ENCODE data around the gene CORO7.

Gene CORO7

DNA sequence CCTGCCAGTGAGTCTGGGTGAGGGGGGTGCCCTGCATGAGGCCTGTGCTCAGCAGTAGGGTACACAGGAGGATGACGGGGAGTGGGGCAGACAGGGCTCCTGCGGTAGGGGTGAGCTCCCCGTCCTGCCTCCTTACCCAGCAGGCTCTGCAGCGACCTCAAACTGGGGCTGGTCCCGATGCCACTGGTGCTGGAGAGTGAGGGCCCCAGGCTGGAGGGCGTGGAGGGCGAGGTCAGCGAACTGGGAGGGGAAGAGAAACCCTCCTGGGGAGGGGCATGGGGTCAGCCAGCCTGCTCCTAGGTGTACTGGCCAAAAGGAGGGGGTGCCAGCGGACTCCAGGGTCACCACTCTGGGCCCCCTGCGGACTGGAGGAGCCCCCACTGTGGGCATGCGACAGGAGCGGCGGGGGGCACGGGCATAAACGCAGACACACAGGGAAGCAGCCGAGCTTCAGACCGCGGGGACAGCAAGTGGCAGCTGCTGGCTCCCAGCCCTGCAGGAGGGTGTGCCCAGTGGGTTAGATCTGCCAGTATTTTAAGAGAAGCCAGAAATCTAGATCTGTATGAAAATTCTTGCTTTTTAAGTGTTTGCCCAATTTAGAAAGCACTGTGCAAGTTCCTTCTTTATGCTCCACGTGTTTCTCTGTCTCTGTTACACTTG is 53.8 kb downstream of the CORO7 start:
- Histone ChIP-seq H3K4me3 (no peak overlapping the region), H3K36me3 (ENCODE audit: insufficient read depth, low read length) (no peaks in the 10 kb centered on the region), H3K27ac (no peak overlapping the region), H3K9ac (ENCODE audit: insufficient read length) (no peak overlapping the region), H3K9me3 (ENCODE audit: low read depth, low read length) (no peaks in the 10 kb centered on the region)
- TF ChIP-seq FOXP2 (optimal IDR thresholded peaks at IDR 0.05; ENCODE audit: control extremely low read depth, extremely low read length, insufficient read depth) (no peak), POLR2AphosphoS5 (IDR thresholded peaks at IDR 0.05; ENCODE audit: borderline replicate concordance, low read depth, low read length) (no peak), EZH2 (IDR thresholded peaks at IDR 0.05) (no peak)
- DNase-seq (ENCODE audit: low read depth, low spot score): no peak

DNA sequence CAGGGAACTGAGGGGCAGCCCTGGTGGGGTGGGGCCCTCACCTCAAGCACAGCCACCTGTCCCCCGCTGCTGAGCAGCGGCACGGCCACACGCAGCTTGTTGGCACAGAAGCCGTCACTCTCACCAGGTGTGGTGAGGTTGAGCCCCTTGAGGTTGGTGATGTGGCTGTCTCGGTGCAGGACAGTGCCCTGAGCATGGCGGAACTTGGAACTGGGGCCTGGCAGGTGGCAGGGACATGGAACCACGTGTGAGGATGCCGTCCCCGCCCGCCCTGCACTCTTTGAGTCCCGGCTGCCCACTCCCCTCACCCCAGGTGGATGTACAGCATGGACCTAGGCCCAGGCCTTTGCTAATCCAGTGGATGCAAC is 54.5 kb downstream of the CORO7 start:
- Histone ChIP-seq H3K36me3 (ENCODE audit: insufficient read depth, low read length) (no peaks in the 10 kb centered on the region), H3K9ac (ENCODE audit: insufficient read length) (no peak overlapping the region), H3K4me3 (no peak overlapping the region), H3K9me3 (ENCODE audit: low read depth, low read length) (no peaks in the 10 kb centered on the region), H3K27ac (no peak overlapping the region)
- no peak for TF ChIP-seq FOXP2 (optimal IDR thresholded peaks at IDR 0.05; ENCODE audit: control extremely low read depth, extremely low read length, insufficient read depth)
- no peak for TF ChIP-seq EZH2 (IDR thresholded peaks at IDR 0.05)
- TF ChIP-seq POLR2AphosphoS5 (IDR thresholded peaks at IDR 0.05; ENCODE audit: borderline replicate concordance, low read depth, low read length): no peak
- DNase-seq (ENCODE audit: low read depth, low spot score): no peak

DNA sequence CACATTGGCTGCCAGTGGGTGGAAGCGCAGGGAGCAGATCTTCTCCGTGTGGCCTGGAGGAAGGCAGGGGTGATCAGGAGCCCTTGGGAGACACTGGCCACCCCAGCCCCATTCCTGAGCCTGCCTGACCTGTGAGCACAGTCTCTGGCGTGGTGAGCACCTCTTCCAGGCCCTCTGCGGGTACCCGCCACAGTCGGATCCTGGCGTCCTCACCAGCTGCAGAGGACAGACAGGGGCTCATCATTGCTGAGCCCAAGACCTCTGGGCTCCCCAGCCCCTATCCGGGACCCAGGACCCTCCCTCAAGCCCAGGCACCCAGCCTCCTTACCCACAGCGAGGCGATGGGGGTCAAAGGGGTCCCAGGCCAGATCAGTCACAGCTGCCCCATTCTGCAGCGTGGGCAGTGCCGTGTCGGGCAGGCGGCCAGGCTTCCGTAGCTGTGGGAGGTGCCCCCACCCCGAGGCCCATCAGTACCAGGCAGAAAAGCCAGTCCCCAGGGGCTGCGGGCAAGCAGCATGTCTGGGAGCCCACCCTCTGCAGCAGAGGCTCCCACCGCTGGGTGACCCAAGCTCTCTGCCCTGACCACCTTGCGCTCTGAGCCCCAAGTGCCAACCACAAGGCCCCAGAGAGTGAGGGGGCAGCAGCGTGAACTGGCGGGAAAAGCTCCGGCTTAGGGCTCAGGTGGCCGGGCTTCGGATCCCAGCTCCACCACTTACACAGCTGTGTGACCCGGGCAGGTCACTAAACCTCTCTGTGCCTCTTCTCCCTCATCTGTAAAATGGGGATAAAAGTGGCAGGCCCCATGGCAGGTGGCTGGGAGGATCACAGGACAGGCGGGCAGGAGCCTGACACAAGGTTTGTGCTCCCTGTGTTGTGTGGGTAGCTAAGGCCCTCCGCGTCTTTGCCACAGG is 55.1 kb downstream of the CORO7 start:
- Histone ChIP-seq H3K27ac (no peak overlapping the region), H3K4me3 (no peak overlapping the region), H3K9ac (ENCODE audit: insufficient read length) (no peak overlapping the region), H3K9me3 (ENCODE audit: low read depth, low read length) (no peaks in the 10 kb centered on the region), H3K36me3 (ENCODE audit: insufficient read depth, low read length) (no peaks in the 10 kb centered on the region)
- no peak for TF ChIP-seq POLR2AphosphoS5 (IDR thresholded peaks at IDR 0.05; ENCODE audit: borderline replicate concordance, low read depth, low read length)
- TF ChIP-seq EZH2 (IDR thresholded peaks at IDR 0.05): no peak
- TF ChIP-seq FOXP2 (optimal IDR thresholded peaks at IDR 0.05; ENCODE audit: control extremely low read depth, extremely low read length, insufficient read depth): no peak
- no peak for DNase-seq (ENCODE audit: low read depth, low spot score)

DNA sequence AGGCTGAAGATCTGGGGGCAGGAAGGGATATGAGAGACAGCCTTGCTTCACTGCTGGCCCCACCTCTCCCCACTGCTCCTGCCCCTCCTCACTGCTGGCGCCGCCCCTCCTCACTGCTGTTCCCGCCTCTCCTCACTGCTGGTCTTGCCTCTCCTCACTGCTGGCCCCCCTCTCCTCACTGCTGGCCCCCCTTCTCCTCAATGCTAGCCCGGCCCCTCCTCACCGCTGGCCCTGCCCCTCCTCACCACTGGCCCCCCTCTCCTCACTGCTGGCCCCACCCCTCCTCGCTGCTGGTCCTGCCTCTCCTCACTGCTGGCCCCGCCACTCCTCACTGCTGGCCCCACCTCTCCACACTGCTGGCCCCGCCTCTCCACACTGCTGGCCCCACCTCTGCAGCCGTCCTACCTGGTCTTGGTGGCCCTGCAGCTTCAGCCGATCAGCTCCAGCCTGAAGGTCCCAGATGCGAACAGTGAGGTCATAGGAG is 55.8 kb downstream of the CORO7 start:
- no peak for DNase-seq (ENCODE audit: low read depth, low spot score)
- Histone ChIP-seq H3K36me3 (ENCODE audit: insufficient read depth, low read length) (no peaks in the 10 kb centered on the region), H3K9me3 (ENCODE audit: low read depth, low read length) (no peaks in the 10 kb centered on the region), H3K27ac (no peak overlapping the region), H3K9ac (ENCODE audit: insufficient read length) (no peak overlapping the region), H3K4me3 (no peak overlapping the region)
- no peak for TF ChIP-seq EZH2 (IDR thresholded peaks at IDR 0.05)
- TF ChIP-seq FOXP2 (optimal IDR thresholded peaks at IDR 0.05; ENCODE audit: control extremely low read depth, extremely low read length, insufficient read depth): no peak
- TF ChIP-seq POLR2AphosphoS5 (IDR thresholded peaks at IDR 0.05; ENCODE audit: borderline replicate concordance, low read depth, low read length): no peak

DNA sequence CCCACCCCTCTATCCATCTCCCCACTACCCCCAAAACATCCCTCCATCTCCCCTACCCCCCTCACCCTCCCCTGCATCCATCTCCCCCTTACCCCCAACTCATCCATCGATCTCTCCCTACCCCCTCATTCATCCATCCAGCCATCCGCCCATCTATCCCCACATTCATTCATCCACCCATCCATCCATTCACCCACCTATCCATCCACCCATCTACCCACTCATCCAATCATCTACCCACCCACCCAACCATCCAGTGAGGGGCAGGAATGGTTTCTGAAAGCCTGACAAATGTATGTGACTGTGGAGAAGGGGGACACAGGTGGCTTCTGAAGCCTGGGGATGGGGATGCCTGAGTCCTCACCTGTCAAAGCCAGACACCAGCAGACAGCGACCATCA is 56.5 kb downstream of the CORO7 start:
- no peak overlapping the region for H3K27ac ChIP-seq
- no peak overlapping the region for H3K9ac ChIP-seq (ENCODE audit: insufficient read length)
- DNase-seq (ENCODE audit: low read depth, low spot score): no peak
- TF ChIP-seq FOXP2 (optimal IDR thresholded peaks at IDR 0.05; ENCODE audit: control extremely low read depth, extremely low read length, insufficient read depth) (no peak), POLR2AphosphoS5 (IDR thresholded peaks at IDR 0.05; ENCODE audit: borderline replicate concordance, low read depth, low read length) (no peak), EZH2 (IDR thresholded peaks at IDR 0.05) (no peak)
- no peak overlapping the region for H3K4me3 ChIP-seq
- no peaks in the 10 kb centered on the region for H3K36me3 ChIP-seq (ENCODE audit: insufficient read depth, low read length)
- no peaks in the 10 kb centered on the region for H3K9me3 ChIP-seq (ENCODE audit: low read depth, low read length)

DNA sequence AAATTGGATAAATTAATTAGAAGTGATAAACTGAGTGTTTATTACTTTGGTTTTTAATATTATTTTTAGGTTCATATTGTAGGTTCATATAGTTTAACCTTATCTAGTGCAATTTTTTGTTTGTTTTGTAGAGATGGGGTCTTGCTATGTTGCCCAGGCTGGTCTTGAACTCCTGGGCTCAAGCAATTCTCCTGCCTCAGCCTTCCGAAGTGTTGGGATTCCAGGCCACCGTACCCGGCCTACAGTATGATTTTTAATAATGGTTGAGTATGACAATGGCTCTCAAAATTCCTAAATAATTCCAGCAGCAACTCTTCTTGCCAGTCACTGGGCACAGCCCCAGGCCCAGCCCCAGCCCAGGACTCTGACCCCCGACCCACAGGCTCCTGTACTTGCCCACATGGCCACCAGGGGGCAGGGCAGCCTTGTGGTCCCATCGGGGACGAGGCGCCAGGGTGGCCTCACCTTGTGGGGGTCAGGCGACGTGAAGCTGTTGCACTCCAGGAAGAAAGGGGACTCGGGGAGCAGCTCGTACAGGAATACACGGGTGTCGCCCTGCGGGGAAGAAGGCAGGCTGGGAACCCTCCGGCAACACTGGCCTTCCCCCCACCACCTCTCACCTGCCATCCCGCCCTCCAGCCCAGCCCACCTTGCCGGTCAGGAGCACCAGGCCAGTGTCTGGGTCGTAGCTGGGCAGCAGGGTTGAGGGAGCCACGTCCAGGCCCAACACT is 57.4 kb downstream of the CORO7 start:
- Histone ChIP-seq H3K9ac (ENCODE audit: insufficient read length) (no peak overlapping the region), H3K4me3 (no peak overlapping the region), H3K36me3 (ENCODE audit: insufficient read depth, low read length) (no peaks in the 10 kb centered on the region), H3K27ac (no peak overlapping the region), H3K9me3 (ENCODE audit: low read depth, low read length) (no peaks in the 10 kb centered on the region)
- DNase-seq (ENCODE audit: low read depth, low spot score): no peak
- TF ChIP-seq POLR2AphosphoS5 (IDR thresholded peaks at IDR 0.05; ENCODE audit: borderline replicate concordance, low read depth, low read length) (no peak), EZH2 (IDR thresholded peaks at IDR 0.05) (no peak), FOXP2 (optimal IDR thresholded peaks at IDR 0.05; ENCODE audit: control extremely low read depth, extremely low read length, insufficient read depth) (no peak)

DNA sequence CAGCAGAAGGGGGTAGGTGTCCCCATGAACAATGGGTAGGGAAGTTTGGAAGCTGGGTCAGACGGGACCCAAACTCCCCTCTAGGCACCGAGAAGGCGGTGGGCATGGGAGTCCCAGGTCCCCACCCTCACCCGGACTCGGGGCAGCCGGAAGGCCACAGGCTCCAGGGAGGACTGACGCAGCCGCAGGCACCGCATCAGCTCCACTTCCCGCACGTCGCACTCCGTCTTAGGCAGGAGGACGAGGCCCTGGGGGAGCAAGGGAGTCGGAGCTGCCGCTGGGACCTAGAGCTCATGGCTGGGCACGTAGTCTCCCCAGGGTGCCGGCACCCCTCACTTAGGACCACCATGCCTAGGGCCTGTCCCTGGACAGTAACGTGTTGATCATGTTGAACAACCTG is 58.2 kb downstream of the CORO7 start:
- Histone ChIP-seq H3K4me3 (no peak overlapping the region), H3K36me3 (ENCODE audit: insufficient read depth, low read length) (no peaks in the 10 kb centered on the region), H3K9ac (ENCODE audit: insufficient read length) (no peak overlapping the region), H3K9me3 (ENCODE audit: low read depth, low read length) (no peaks in the 10 kb centered on the region), H3K27ac (no peak overlapping the region)
- TF ChIP-seq FOXP2 (optimal IDR thresholded peaks at IDR 0.05; ENCODE audit: control extremely low read depth, extremely low read length, insufficient read depth) (no peak), POLR2AphosphoS5 (IDR thresholded peaks at IDR 0.05; ENCODE audit: borderline replicate concordance, low read depth, low read length) (no peak), EZH2 (IDR thresholded peaks at IDR 0.05) (no peak)
- DNase-seq (ENCODE audit: low read depth, low spot score): no peak

DNA sequence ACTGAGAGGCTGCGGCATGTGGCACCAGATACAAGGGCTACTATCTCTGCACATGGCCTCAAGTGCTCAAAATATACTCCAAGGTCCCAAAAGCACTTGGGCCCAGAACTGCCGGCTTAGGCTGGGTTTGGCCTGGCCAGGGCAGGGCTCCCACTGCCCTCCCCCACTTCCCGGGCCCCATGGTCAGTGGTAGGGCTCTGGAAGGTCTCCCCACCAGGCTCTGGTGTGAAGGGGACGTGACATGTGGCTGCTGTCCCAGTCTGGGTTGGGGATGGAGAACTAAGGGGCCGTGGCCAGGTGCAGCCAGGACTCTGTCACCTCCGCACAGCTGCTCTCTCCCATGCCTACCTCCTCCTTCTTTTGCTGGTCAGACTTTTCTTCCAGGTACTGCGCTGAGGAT is 59.6 kb downstream of the CORO7 start:
- Histone ChIP-seq H3K36me3 (ENCODE audit: insufficient read depth, low read length) (no peaks in the 10 kb centered on the region), H3K4me3 (no peak overlapping the region), H3K27ac (no peak overlapping the region), H3K9me3 (ENCODE audit: low read depth, low read length) (no peaks in the 10 kb centered on the region), H3K9ac (ENCODE audit: insufficient read length) (no peak overlapping the region)
- TF ChIP-seq EZH2 (IDR thresholded peaks at IDR 0.05) (no peak), POLR2AphosphoS5 (IDR thresholded peaks at IDR 0.05; ENCODE audit: borderline replicate concordance, low read depth, low read length) (no peak), FOXP2 (optimal IDR thresholded peaks at IDR 0.05; ENCODE audit: control extremely low read depth, extremely low read length, insufficient read depth) (no peak)
- DNase-seq (ENCODE audit: low read depth, low spot score): no peak

All from SK-N-MC (cell line).